ENCODE data around the gene RAD51B. TPM values are rescaled to one million over a fixed set of nuclear protein-coding genes. Genes with fewer than 3 reads are reported as not detected.

RAD51B gene
- total RNA-seq, 1 experiment from 2014 or later, result 20.0 TPM

GRCh38 chr14:68729556-68729955 lies 910.0 kb downstream of the RAD51B start:
- CTCF ChIA-PET, result no interaction called here
- intact Hi-C loops (cut with micrococcal nuclease), result no loop called here

More at GRCh38 chr14:68729556-68729955, 910.0 kb downstream of the RAD51B start:
- Histone ChIP-seq H3K79me2 (ENCODE audit: insufficient read depth, low read length) (no peaks in the 10 kb centered on the region), H3K27me3 (ENCODE audit: insufficient read depth, low read length) (no peaks in the 10 kb centered on the region), H3K36me3 (ENCODE audit: control insufficient read depth in 1 of 2, insufficient read depth in 2 of 2, low read length in 2 of 2) (no peaks in the 10 kb centered on the region), H3K9me2 (ENCODE audit: insufficient read depth) (no peaks in the 10 kb centered on the region), H3K4me3 (replicated peaks in 1 of 2; ENCODE audit: low read depth in 1 of 2, low read length in 2 of 2) (no peak overlapping the region), H3K9ac (ENCODE audit: low read length) (no peak overlapping the region), H3K4me1 (ENCODE audit: control insufficient read depth in 1 of 2, insufficient read depth in 2 of 2, low read length in 2 of 2) (no peaks in the 10 kb centered on the region), H3K27ac (ENCODE audit: low read depth, low read length) (no peak overlapping the region), H2AFZ (ENCODE audit: low read depth, low read length, poor library complexity, severe bottlenecking) (no peak overlapping the region), H3K4me2 (ENCODE audit: low read length) (no peak overlapping the region), H3K9me3 (ENCODE audit: control insufficient read depth in 1 of 2, insufficient read depth in 1 of 2, low read depth in 1 of 2, low read length in 2 of 2) (no peaks in the 10 kb centered on the region), H4K20me1 (ENCODE audit: insufficient read depth) (no peaks in the 10 kb centered on the region)
- ChIA-PET RAD21 (ENCODE audit: low non-redundant PET in 1 of 2, low total read pairs in 2 of 2, uncharacterized antibody in 2 of 2, unreplicated experiment in 2 of 2) (interaction anchor here in 1 of 2 experiments (0.7 kb wide), 1 partner anchor 34 kb away, joined by 7 read pairs; no protein-coding TSS in a partner anchor), POLR2A (no interaction called here)
- DNase-seq (ENCODE audit: low read depth, low spot score) (no peak), ATAC-seq (no peak)
- no TSS peak for BruUV-seq (replicated peaks)
- TF ChIP-seq ELF1 (IDR thresholded peaks at IDR 0.05; ENCODE audit: borderline replicate concordance, low read depth), result no peak
- no peak for TF ChIP-seq CTCF (IDR thresholded peaks at IDR 0.05 in 2 of 3, conservative IDR thresholded peaks at IDR 0.05 in 1 of 3; ENCODE audit: borderline replicate concordance in 1 of 3, insufficient read depth in 1 of 3, low read depth in 2 of 3, low read length in 2 of 3)
- no peak for TF ChIP-seq CEBPB (IDR thresholded peaks at IDR 0.05; ENCODE audit: low read depth)
- no peak for TF ChIP-seq EZH2 (IDR thresholded peaks at IDR 0.05)
- no peak for TF ChIP-seq SP1 (IDR thresholded peaks at IDR 0.05; ENCODE audit: low read depth)
- TF ChIP-seq YY1 (IDR thresholded peaks at IDR 0.05; ENCODE audit: extremely low read depth, insufficient replicate concordance, low read depth, low read length), result no peak
- TF ChIP-seq EZH2phosphoT487 (IDR thresholded peaks at IDR 0.05; ENCODE audit: borderline replicate concordance), result no peak
- TF ChIP-seq FOSL1 (IDR thresholded peaks at IDR 0.05; ENCODE audit: low read depth), result no peak
- TF ChIP-seq ZNF274 (IDR thresholded peaks at IDR 0.05; ENCODE audit: low read depth, low read length), result no peak
- TF ChIP-seq EGR1 (IDR thresholded peaks at IDR 0.05; ENCODE audit: low read depth), result no peak
- TF ChIP-seq POLR2AphosphoS5 (IDR thresholded peaks at IDR 0.05; ENCODE audit: low read depth, low read length), result no peak
- TF ChIP-seq REST (IDR thresholded peaks at IDR 0.05; ENCODE audit: low read depth), result no peak

All from HCT116 (cell line).